ENCODE measurements around the gene MCL1. TPM values are rescaled to one million over a fixed set of nuclear protein-coding genes. Genes with fewer than 3 reads are reported as not detected.

The MCL1 gene
- total and polyA plus RNA-seq, 2 donors (not counting 1 experiment from before 2014, with no cell fraction given) = 219 to 266 TPM

GRCh38 chr1:150622303-150622975, 43.0 kb upstream of the MCL1 start:
- H3K27me3 Mint-ChIP-seq = no peaks in the 10 kb centered on the region

More at GRCh38 chr1:150622303-150622975, 43.0 kb upstream of the MCL1 start:
- DNase-seq (no peak), ATAC-seq (ENCODE audit: low read depth) (no peak)
- intact Hi-C loops (cut with micrococcal nuclease) = no loop called here
- Histone ChIP-seq H3K4me1 (ENCODE audit: control insufficient read depth in 2 of 2, insufficient read depth in 2 of 2, low read length in 2 of 2) (peaks cover 24 to 31% of the 10 kb centered on the region in 2 donors), H2AFZ (ENCODE audit: insufficient read depth, low read depth, low read length, poor library complexity, severe bottlenecking) (no peak overlapping the region), H3K27me3 (replicated peaks in 1 of 4; ENCODE audit: control extremely low read depth in 1 of 4, control insufficient read depth in 3 of 4, insufficient read depth in 4 of 4, low read length in 3 of 4) (no peaks in the 10 kb centered on the region), H3K79me2 (ENCODE audit: control insufficient read depth, insufficient read depth, low read length) (peaks cover 53% of the 10 kb centered on the region), H4K20me1 (ENCODE audit: control insufficient read depth, insufficient read depth, low read length, poor library complexity, severe bottlenecking) (no peaks in the 10 kb centered on the region), H3K36me3 (replicated peaks in 1 of 2; ENCODE audit: control extremely low read depth in 1 of 2, control insufficient read depth in 1 of 2, extremely low read depth in 1 of 2, insufficient read depth in 2 of 2, low read length in 1 of 2) (peaks cover 7 to 83% of the 10 kb centered on the region in 2 experiments), H3K9ac (ENCODE audit: low read length) (no peak overlapping the region), H3K9me3 (ENCODE audit: control extremely low read depth in 1 of 3, control insufficient read depth in 2 of 3, insufficient read depth in 1 of 3, low read length in 2 of 3) (no peaks in the 10 kb centered on the region), H3K4me2 (replicated peaks; ENCODE audit: low read depth, low read length, poor library complexity, severe bottlenecking) (no peak overlapping the region), H3K4me3 (ENCODE audit: control extremely low read depth in 1 of 5, extremely low read depth in 1 of 5, insufficient read depth in 1 of 5, low read depth in 2 of 5, low read length in 4 of 5) (no peak overlapping the region), H3K27ac (ENCODE audit: low read length in 2 of 2) (peak overlapping the region; percentile 31 to 74)
- CTCF ChIA-PET = interaction anchor here (1.0 to 23.2 kb wide), 8 partner anchors 8 to 90 kb away, joined by 3 to 661 read pairs (median 6); partner anchors contain the start of gene MCL1
- no peak overlapping the region for H3K4me3 Mint-ChIP-seq
- no peaks in the 10 kb centered on the region for H3K9me3 Mint-ChIP-seq (ENCODE audit: insufficient read depth)
- H3K4me1 Mint-ChIP-seq = peaks cover 35% of the 10 kb centered on the region
- POLR2A ChIA-PET = interaction anchor here (0.7 to 3.3 kb wide), 3 partner anchors 43 to 63 kb away, joined by 3 to 11 read pairs (median 3); partner anchors contain the start of gene MCL1
- H3K27ac Mint-ChIP-seq = peak overlapping the region; percentile 80
- TF ChIP-seq CTCF (IDR thresholded peaks at IDR 0.05) (no peak), EZH2 (IDR thresholded peaks at IDR 0.05; ENCODE audit: borderline replicate concordance, insufficient read depth, low read depth, low read length, poor library complexity, severe bottlenecking) (no peak)
- 57% methylated on average over 1 of the region's 8 CpGs for WGBS (ENCODE audit: insufficient coverage)
